C1 segment of cervical spinal cord (tissue), 14 donors: ENCODE results near the gene EPHB1.
"Not testable (repeated sequence)": the region's sequence is repeated elsewhere in the genome, so short reads cannot be mapped to it uniquely, and the experiment has no call there.

Experiments
- DNase-seq, 14 donors: peaks; one replicate each; lab custom pipeline; 2025; lab: John Stamatoyannopoulos, UW

Gene EPHB1

GRCh38 chr3:134992586-134992985 lies 197.5 kb downstream of the EPHB1 start:
- DNase-seq, result no peak

GRCh38 chr3:134993011-134993410 lies 198.0 kb downstream of the EPHB1 start:
- DNase-seq, result peak in 1 of 14 donors; percentile 46

- no peak for DNase-seq
Measured at GRCh38 chr3:134998158-134998557, 203.1 kb downstream of the EPHB1 start.

GRCh38 chr3:134998855-134999254 lies 203.8 kb downstream of the EPHB1 start:
- DNase-seq, result no peak

DNA sequence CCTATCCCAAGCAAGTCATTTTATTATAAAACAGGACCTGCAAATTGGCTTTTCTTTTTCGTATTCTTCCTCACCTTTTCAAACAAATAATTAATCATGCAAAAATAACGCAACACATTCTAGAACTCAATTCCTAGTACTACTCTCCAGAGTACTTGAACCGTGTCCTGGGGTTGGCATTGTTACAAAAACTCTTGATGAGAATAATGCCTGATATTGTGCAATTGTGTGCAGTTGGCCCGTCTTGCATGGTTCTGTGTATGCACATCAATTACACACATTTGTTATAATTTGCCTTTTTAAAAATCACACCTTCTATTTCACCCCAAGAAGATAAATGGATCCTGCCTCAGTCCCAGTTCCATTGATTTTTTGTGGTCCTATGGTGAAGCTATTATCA lies 205.4 kb downstream of the EPHB1 start:
- no peak for DNase-seq

GRCh38 chr3:135005616-135006015 lies 210.6 kb downstream of the EPHB1 start:
- DNase-seq, result not testable (repeated sequence)

- no peak for DNase-seq
Measured at GRCh38 chr3:135007607-135008006, 212.5 kb downstream of the EPHB1 start.

- DNase-seq, result no peak
Measured at GRCh38 chr3:135008326-135008725, 213.3 kb downstream of the EPHB1 start.

DNA sequence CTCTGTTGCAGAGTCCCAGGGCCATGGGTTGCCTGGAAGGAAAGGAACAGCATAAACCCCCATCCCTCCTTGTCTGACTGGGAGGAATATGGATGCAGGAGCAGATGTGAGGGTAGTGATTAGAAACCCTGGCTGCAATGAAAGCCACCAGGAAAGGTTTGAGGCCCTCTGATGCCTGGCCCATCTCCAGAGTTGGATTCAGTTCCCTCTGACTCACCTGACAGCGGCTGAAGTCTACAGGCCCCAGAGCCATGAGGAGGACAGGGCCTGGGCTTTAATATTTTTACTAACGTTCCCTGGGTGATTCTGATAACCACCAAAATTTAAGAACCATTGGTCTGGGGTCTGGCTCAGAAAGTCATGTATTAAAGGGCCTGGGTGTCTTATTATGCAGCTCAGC lies 214.0 kb downstream of the EPHB1 start:
- no peak for DNase-seq

DNA sequence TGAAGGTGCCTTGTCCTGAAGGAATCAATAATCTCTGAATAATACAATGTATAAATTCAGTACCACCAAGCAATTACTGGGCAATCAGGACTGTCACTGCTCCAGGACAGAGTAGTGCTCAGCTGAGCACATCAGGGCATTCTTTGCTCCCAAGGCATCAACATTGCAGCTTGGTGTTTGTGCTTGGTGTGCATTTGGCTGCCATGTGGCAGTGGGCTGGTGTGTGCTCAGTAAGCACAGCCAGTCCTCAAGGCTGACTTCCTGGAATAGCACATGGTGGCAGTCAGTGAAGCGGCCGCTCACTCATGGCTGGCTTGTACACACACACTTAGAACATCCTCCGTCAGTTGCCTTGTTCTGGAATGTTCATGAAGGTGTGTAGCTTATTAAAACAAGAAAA lies 217.0 kb downstream of the EPHB1 start:
- DNase-seq, result peak in 1 of 14 donors; percentile 45

DNA sequence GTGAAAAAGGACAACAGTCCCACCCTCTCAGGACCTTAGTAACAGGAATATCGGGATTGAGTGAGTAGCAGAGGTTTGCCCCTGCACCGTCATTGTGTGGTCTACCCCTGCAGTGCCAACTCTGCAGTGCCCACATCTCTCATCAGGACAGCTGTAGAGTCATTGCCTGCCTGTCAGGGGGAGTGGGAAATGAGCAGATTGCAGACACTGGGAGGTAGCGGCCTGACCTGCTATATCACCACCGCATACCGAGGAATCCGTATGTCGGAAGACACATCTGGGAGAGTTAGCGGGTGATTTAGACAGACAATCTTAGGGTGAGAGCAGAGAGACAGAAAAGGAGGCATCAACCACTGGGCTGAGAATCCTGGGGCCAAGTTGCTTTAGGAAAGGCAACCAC lies 218.1 kb downstream of the EPHB1 start:
- DNase-seq, result no peak

- DNase-seq, result no peak
Measured at GRCh38 chr3:135014566-135014965, 219.5 kb downstream of the EPHB1 start.

GRCh38 chr3:135017003-135017893 lies 222.2 kb downstream of the EPHB1 start:
- DNase-seq, result no peak

GRCh38 chr3:135018149-135018923 lies 223.3 kb downstream of the EPHB1 start:
- no peak for DNase-seq

- no peak for DNase-seq
Measured at GRCh38 chr3:135020181-135020580, 225.1 kb downstream of the EPHB1 start.

GRCh38 chr3:135023996-135024658 lies 229.1 kb downstream of the EPHB1 start:
- no peak for DNase-seq

- not testable (repeated sequence) for DNase-seq
Measured at GRCh38 chr3:135030768-135031615, 235.9 kb downstream of the EPHB1 start.

DNA sequence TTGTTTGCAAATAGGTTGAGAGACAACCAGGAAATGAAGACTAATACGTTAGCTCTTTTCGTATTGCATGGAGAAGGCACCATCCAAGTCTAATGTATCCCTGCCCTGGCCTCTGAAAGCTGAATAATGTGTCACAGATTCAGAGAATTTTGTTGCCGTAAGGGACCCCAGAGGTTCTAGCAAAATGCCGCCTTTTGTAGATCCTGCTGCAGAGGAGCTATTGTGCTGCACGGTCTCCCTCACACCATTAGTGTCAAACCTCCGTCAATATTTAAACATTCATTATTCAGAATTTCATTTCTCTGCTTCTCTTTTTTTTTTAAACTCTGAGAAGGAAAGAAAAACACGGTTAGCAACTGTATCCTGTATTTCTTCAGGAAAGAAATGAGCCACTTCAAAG lies 238.7 kb downstream of the EPHB1 start:
- DNase-seq, result no peak

GRCh38 chr3:135034291-135034768 lies 239.3 kb downstream of the EPHB1 start:
- DNase-seq, result no peak

- no peak for DNase-seq
Measured at GRCh38 chr3:135034891-135035440, 239.9 kb downstream of the EPHB1 start.

DNA sequence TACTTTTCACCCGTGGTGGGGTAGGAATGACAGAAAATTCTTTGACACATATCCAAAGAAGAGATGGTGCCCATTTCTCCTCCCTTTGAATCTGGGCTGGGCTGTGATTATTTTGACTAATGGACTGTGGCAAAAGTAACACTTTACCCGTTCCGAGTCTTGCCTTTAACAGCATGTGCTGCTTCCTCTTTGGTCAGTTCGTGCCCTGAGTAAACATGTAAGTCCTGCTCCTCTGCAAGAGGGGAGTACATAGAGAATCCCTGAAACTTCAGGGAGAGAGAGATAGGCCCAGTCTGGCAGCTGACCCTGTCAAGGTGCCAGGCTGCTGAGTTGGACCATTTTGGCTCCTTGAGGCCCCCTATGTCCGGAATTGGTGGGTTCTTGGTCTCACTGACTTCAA lies 243.1 kb downstream of the EPHB1 start:
- DNase-seq, result no peak
